Neural cell (in vitro differentiated cells): Measurements from ENCODE around the gene IFITM10. TPM values are rescaled to one million over a fixed set of nuclear protein-coding genes. Genes with fewer than 3 reads are reported as not detected.

ENCODE experiments used
- H2AFZ ChIP-seq: fragments of 200-600, 300-800 bp; sonication (generic), shearing (Covaris generic); 2 replicates; pipeline ENCODE4 v1.6.0; 2014; ENCODE audit warnings: low read depth, mild to moderate bottlenecking, antibody characterized with exemption, low read length, moderate library complexity
- H3F3A ChIP-seq: fragments of 200-600 bp; shearing (Covaris generic); 2 replicates; pipeline ENCODE4 v1.6.1; 2016; ENCODE audit warnings: mild to moderate bottlenecking, moderate library complexity, mixed read lengths, antibody characterized with exemption, low read length; ENCODE audit not compliant: insufficient read depth, poor library complexity, severe bottlenecking
- H3K27ac ChIP-seq: fragments of 200-600, 300-800 bp; sonication (generic), shearing (Covaris generic); 2 replicates; pipeline ENCODE4 v1.5.1; 2014; ENCODE audit warnings: mild to moderate bottlenecking, low read length, moderate library complexity
- H3K27me3 ChIP-seq: fragments of 300-800, 200-600 bp; sonication (generic), shearing (Covaris generic); 2 replicates; pipeline ENCODE4 v1.6.0; 2014; ENCODE audit warnings: mild to moderate bottlenecking, low read depth, low read length, moderate library complexity; ENCODE audit not compliant: insufficient read depth
- H3K36me3 ChIP-seq: fragments of 300-800, 200-600 bp; sonication (generic), shearing (Covaris generic); 2 replicates; pipeline ENCODE4 v1.5.1; 2014; ENCODE audit warnings: mild to moderate bottlenecking, antibody characterized with exemption, low read length, moderate library complexity; ENCODE audit not compliant: insufficient read depth
- H3K4me2 ChIP-seq: fragments of 300-800, 200-600 bp; sonication (generic), shearing (Covaris generic); 2 replicates; pipeline ENCODE4 v1.6.0; 2014; ENCODE audit warnings: mild to moderate bottlenecking, low read length
- H3K4me3 ChIP-seq: fragments of 300-800, 200-600 bp; sonication (generic), shearing (Covaris generic); 2 replicates; pipeline ENCODE4 v1.5.1; 2014; ENCODE audit warnings: mild to moderate bottlenecking, low read length, moderate library complexity
- H3K79me2 ChIP-seq: fragments of 200-600 bp; shearing (Covaris generic); replicated peaks from 2 replicates; pipeline ENCODE4 v1.6.0; 2014; ENCODE audit warnings: mild to moderate bottlenecking, low read length, moderate library complexity; ENCODE audit not compliant: insufficient read depth
- H3K9ac ChIP-seq: fragments of 300-800, 200-600 bp; sonication (generic), shearing (Covaris generic); 2 replicates; pipeline ENCODE4 v1.6.1; 2016; ENCODE audit warnings: mild to moderate bottlenecking, low read length, mixed read lengths
- H3K9me2 ChIP-seq: fragments of 200-600 bp; shearing (Covaris generic); 2 replicates; pipeline ENCODE4 v1.6.1; 2016; ENCODE audit warnings: mild to moderate bottlenecking, low read length, mixed read lengths; ENCODE audit not compliant: insufficient read depth
- H3K9me3 ChIP-seq: fragments of 200-600, 300-800 bp; sonication (generic), shearing (Covaris generic); 2 replicates; pipeline ENCODE4 v1.6.1; 2016; ENCODE audit warnings: mild to moderate bottlenecking, mixed run types, low read length, moderate library complexity, mixed read lengths
- H4K20me1 ChIP-seq: fragments of 200-600 bp; shearing (Covaris generic); 2 replicates; pipeline ENCODE4 v1.6.1; 2016; ENCODE audit warnings: mild to moderate bottlenecking, mixed run types; ENCODE audit not compliant: insufficient read depth
- CTCF ChIP-seq: fragments of 450-650 bp; IDR thresholded peaks from 2 replicates; pipeline ENCODE4 v1.5.1; 2014; ENCODE audit warnings: antibody characterized with exemption, mild to moderate bottlenecking, moderate library complexity; ENCODE audit not compliant: poor library complexity, severe bottlenecking
- EP300 ChIP-seq: fragments of 450-650 bp; conservative IDR thresholded peaks from 2 replicates; pipeline ENCODE4 v1.6.1; 2014; ENCODE audit warnings: antibody characterized with exemption, mild to moderate bottlenecking, moderate library complexity; ENCODE audit not compliant: poor library complexity, severe bottlenecking
- EZH2 ChIP-seq: fragments of 200-600, 300-800 bp; shearing (Covaris generic), sonication (generic); IDR thresholded peaks from 2 replicates; pipeline ENCODE4 v1.6.1; 2014; ENCODE audit warnings: antibody characterized with exemption, low read length, borderline replicate concordance, mild to moderate bottlenecking; ENCODE audit not compliant: insufficient read depth, poor library complexity, severe bottlenecking
- MXI1 ChIP-seq: fragments of 450-650 bp; conservative IDR thresholded peaks from 2 replicates; pipeline ENCODE4 v1.6.1; 2014; ENCODE audit warnings: antibody characterized with exemption, mild to moderate bottlenecking; ENCODE audit not compliant: poor library complexity, severe bottlenecking
- POLR2AphosphoS5 ChIP-seq: IDR thresholded peaks from 2 replicates; pipeline ENCODE4 v1.6.1; 2012
- RAD21 ChIP-seq: fragments of 450-650 bp; conservative IDR thresholded peaks from 2 replicates; pipeline ENCODE4 v1.6.1; 2014; ENCODE audit warnings: antibody characterized with exemption, mild to moderate bottlenecking, moderate library complexity
- REST ChIP-seq: IDR thresholded peaks from 2 replicates; pipeline ENCODE4 v1.6.1; 2012; ENCODE audit warnings: borderline replicate concordance
- SMC3 ChIP-seq: fragments of 450-650 bp; conservative IDR thresholded peaks from 2 replicates; pipeline ENCODE4 v1.6.1; 2014; ENCODE audit warnings: antibody characterized with exemption, mild to moderate bottlenecking, moderate library complexity; ENCODE audit not compliant: poor library complexity
- TAF1 ChIP-seq: IDR thresholded peaks from 2 replicates; pipeline ENCODE4 v1.6.1; 2012; ENCODE audit warnings: low read depth
- polyA plus RNA-seq: library from polyadenylated mRNA; depleted of rRNA; stranded (reverse); fragments of >200 nt; gene quantifications from 2 replicates; pipeline ENCODE4 v1.2.3, GENCODE V29; 2014

The IFITM10 gene
- polyA plus RNA-seq, 1 donor from 2014 or later: 1.1 TPM

- Histone ChIP-seq H3K36me3 (no peaks in the 10 kb centered on the region), H3K4me3 (no peak overlapping the region), H2AFZ (no peak overlapping the region), H3K27ac (no peak overlapping the region), H3K9me3 (no peaks in the 10 kb centered on the region), H4K20me1 (no peaks in the 10 kb centered on the region), H3K9me2 (no peaks in the 10 kb centered on the region), H3K4me2 (no peak overlapping the region), H3K79me2 (no peaks in the 10 kb centered on the region), H3K9ac (no peak overlapping the region), H3K27me3 (no peaks in the 10 kb centered on the region), H3F3A (no peaks in the 10 kb centered on the region)
- TF ChIP-seq SMC3: no peak
- no peak for TF ChIP-seq POLR2AphosphoS5
- no peak for TF ChIP-seq RAD21
- no peak for TF ChIP-seq EP300
- TF ChIP-seq EZH2: no peak
- no peak for TF ChIP-seq CTCF
- TF ChIP-seq TAF1: no peak
- no peak for TF ChIP-seq MXI1
- TF ChIP-seq REST: no peak
Measured at GRCh38 chr11:1773994-1774550, 23.7 kb upstream of the IFITM10 start.

GRCh38 chr11:1773131-1773993 is 23.0 kb upstream of the IFITM10 start:
- Histone ChIP-seq H3K9me2 (no peaks in the 10 kb centered on the region), H3K36me3 (no peaks in the 10 kb centered on the region), H3K4me3 (no peak overlapping the region), H3K9ac (no peak overlapping the region), H4K20me1 (no peaks in the 10 kb centered on the region), H3K27me3 (no peaks in the 10 kb centered on the region), H3K4me2 (no peak overlapping the region), H3K79me2 (no peaks in the 10 kb centered on the region), H3K9me3 (no peaks in the 10 kb centered on the region), H3F3A (no peaks in the 10 kb centered on the region), H3K27ac (no peak overlapping the region), H2AFZ (no peak overlapping the region)
- TF ChIP-seq RAD21 (no peak), REST (no peak), CTCF (no peak), MXI1 (no peak), TAF1 (no peak), EP300 (no peak), EZH2 (no peak), SMC3 (no peak), POLR2AphosphoS5 (no peak)
